Lower lobe of right lung (tissue), 2 donors: ENCODE results near the gene AGAP3. TPM values are rescaled to one million over a fixed set of nuclear protein-coding genes. Genes with fewer than 3 reads are reported as not detected.

Experiments used
- ATAC-seq, 2 donors: fragments of 200-7000 bp; cut with Tn5 transposase; one replicate each; pipeline ENCODE4 v1.9.1; 2020 to 2022; ENCODE audit warnings: mild to moderate bottlenecking in 2 of 2, moderate library complexity in 2 of 2
- DNase-seq: peaks from one replicate; pipeline ENCODE4 v3.0.0-alpha.2; 2020
- H3K27ac ChIP-seq: fragments of 200-600 bp; one replicate; pipeline ENCODE4 v1.8.0; 2022
- H3K27me3 ChIP-seq: fragments of 200-600 bp; one replicate; pipeline ENCODE4 v1.8.0; 2022; ENCODE audit warnings: low read depth
- H3K36me3 ChIP-seq: fragments of 200-600 bp; one replicate; pipeline ENCODE4 v1.8.0; 2022; ENCODE audit warnings: mild to moderate bottlenecking
- H3K4me1 ChIP-seq: fragments of 200-600 bp; one replicate; pipeline ENCODE4 v1.8.0; 2022
- H3K4me3 ChIP-seq: fragments of 200-600 bp; one replicate; pipeline ENCODE4 v1.8.0; 2022; ENCODE audit warnings: mild to moderate bottlenecking
- H3K9me3 ChIP-seq: fragments of 200-600 bp; one replicate; pipeline ENCODE4 v1.8.0; 2022
- intact Hi-C: fragments of 100-400 bp; cut with DNase I; formaldehyde crosslinking; loops from one replicate; pipeline ENCODE4 v1.11.0; 2022
- total RNA-seq: library from RNA; stranded (reverse); fragmentation: NEBNext Ultra II Directional; extraction: Animal tissue kit (Norgen Biotek cat#: 25700); gene quantifications from one replicate; pipeline ENCODE4 v1.2.1, GENCODE V29; 2021
- TF ChIP-seq, protein P1 (sequence below): fragments of 200-600 bp; IDR thresholded peaks from one replicate; pipeline ENCODE4 v1.8.0; 2022; ENCODE audit warnings: antibody characterized with exemption, mild to moderate bottlenecking
- donor health status: DM: no; HTN: yes; CAD: no; lungs with severe emphysema.

The AGAP3 gene
- total RNA-seq, 1 donor from 2014 or later: 157 TPM

DNA sequence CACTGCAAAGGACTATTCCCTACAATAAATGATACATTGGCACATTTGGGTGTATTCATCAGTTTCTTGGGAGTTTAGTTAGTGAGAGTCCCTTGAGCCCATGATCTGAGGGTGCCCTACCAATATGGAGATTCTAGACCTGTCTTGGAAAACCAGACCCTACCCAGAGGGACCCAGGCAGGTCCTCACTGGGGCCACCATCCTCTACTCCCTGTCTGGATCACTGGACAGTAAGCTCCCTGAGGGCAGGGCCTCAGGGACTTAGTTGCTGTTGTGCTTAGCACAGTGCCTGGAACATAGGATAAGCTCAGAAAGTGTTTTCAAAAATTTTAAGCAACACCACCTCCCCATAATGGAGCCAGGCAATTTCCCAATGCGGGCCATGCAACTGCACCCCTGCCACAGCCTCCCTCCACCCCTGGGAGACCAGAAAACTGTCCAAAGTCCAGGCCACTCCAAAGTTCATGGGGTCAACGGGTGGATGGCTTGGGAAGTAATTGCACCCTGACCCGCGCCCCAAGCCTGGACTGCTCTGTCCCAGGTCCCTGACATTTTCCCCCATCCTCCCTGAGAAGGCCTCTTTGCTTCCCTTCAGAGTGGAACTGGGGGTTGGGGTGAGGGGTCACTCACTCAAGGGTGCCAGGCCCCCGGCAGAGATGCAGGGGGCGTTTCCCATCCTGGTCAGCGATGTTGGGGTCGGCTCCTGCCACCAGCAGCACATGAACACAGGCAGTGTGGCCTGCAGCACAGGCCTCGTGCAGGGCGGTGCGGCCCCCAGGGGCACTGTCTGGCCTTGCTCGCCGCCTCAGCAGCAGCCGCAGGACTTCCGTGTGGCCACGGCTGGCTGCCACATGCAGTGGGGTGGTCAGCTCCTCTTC is 99.7 kb downstream of the AGAP3 start:
- DNase-seq (no peak), ATAC-seq (peak in 1 of 2 donors; percentile 14)
- intact Hi-C loops: no loop called here
- Histone ChIP-seq H3K27ac (no peak overlapping the region), H3K4me3 (no peak overlapping the region), H3K4me1 (no peaks in the 10 kb centered on the region), H3K36me3 (no peaks in the 10 kb centered on the region), H3K27me3 (peaks cover 4% of the 10 kb centered on the region), H3K9me3 (no peaks in the 10 kb centered on the region)
- TF ChIP-seq, protein P1, sequence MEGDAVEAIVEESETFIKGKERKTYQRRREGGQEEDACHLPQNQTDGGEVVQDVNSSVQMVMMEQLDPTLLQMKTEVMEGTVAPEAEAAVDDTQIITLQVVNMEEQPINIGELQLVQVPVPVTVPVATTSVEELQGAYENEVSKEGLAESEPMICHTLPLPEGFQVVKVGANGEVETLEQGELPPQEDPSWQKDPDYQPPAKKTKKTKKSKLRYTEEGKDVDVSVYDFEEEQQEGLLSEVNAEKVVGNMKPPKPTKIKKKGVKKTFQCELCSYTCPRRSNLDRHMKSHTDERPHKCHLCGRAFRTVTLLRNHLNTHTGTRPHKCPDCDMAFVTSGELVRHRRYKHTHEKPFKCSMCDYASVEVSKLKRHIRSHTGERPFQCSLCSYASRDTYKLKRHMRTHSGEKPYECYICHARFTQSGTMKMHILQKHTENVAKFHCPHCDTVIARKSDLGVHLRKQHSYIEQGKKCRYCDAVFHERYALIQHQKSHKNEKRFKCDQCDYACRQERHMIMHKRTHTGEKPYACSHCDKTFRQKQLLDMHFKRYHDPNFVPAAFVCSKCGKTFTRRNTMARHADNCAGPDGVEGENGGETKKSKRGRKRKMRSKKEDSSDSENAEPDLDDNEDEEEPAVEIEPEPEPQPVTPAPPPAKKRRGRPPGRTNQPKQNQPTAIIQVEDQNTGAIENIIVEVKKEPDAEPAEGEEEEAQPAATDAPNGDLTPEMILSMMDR: no peak

DNA sequence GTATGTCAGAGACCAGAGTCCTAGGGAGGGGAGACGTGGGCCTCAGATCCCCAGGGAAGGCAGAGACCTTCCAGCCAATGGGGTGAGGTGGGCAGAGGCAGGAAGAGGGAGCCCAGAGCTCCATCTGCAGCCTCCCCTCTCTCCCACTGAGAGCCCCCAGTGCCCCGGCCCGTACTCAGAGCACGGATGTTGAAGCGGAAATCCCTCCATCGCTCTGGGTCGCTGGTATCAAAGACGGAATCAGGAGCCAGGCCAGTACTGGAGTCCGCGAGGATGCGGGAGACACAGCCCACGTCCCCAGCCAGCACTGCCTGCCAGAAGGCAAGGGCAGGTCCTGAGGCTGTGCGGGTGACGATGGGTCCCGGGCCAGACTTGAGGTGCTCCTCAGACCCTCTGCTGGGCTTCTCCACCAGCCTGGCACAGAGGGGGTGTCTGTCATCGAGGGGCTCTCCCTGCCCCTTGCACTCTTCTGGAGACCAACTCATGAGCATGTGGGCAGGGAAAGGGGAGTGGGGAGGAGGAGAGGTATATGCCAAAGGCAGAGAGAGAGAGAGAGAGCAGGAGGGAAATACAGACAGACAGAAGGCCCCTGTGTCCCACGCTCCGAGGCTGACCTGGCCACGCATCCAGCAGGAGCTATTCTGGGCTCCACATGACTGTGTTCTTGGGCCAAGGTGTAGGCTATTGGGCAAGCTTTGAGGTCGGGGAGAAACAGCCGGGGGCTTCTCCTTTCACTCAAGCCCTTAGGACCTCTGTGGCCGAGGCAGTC is 100.5 kb downstream of the AGAP3 start, which contains the start of gene ASB10:
Gene ASB10, minus strand, starts transcription at position 611 of the 769 bp plus-strand sequence. Its CDS starts 120 bp downstream, at position 491.
- ATAC-seq (no peak), DNase-seq (no peak)
- TF ChIP-seq, protein P1: no peak
- Histone ChIP-seq H3K9me3 (no peaks in the 10 kb centered on the region), H3K27ac (no peak within 1 kb of the TSS), H3K4me1 (no peaks in the 10 kb centered on the region), H3K4me3 (no peak within 1 kb of the TSS), H3K36me3 (no peaks in the 10 kb centered on the region), H3K27me3 (no peaks in the 10 kb centered on the region)
- intact Hi-C loops: no loop called here

DNA sequence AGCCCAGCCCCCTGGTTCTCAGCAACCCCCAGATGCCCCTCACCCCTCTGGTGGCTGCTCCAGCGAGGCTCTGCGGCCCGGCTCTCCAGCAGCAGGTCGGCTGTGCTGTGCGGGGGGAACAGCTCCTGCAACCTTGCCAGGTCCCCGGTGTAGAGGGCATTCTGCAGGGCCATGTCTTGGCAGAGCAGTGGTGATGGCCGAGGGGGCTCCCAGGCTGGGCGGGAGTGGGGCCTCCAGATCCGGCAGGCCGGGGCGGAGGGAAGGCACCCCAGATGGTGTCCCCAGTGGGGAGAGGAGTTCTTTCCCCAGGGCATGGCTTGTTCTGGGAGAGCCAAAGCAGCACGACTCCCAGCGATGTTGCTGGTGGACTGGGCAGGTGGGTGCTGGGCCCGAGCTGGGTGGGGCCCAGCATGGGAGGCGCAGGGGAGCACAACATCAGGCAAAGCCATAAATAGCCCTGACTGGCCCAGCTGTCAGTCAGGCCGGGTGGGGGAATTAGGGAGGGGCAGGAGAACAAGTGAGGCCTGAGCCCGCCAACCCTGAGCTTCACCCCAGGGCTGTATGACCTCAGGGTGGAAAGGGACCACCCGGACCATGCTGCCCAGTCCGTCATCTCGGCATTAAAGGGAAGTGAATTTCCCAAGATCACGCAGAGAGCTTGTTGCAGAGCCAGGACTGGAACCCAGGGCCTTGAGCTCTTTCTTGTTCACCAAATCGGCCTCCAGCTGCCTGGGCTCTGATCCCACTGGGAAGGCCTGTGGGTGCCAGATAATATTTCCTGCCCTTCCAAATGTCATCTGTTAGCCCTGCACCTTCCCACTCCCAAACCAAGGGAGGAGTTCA is 101.4 kb downstream of the AGAP3 start:
- DNase-seq (no peak), ATAC-seq (peak in 1 of 2 donors; percentile 23)
- H3K4me1 ChIP-seq: no peaks in the 10 kb centered on the region
- TF ChIP-seq, protein P1: no peak
- no peaks in the 10 kb centered on the region for H3K9me3 ChIP-seq
- intact Hi-C loops: no loop called here
- no peaks in the 10 kb centered on the region for H3K36me3 ChIP-seq
- peaks cover 4% of the 10 kb centered on the region for H3K27me3 ChIP-seq
- no peak overlapping the region for H3K27ac ChIP-seq
- no peak overlapping the region for H3K4me3 ChIP-seq

DNA sequence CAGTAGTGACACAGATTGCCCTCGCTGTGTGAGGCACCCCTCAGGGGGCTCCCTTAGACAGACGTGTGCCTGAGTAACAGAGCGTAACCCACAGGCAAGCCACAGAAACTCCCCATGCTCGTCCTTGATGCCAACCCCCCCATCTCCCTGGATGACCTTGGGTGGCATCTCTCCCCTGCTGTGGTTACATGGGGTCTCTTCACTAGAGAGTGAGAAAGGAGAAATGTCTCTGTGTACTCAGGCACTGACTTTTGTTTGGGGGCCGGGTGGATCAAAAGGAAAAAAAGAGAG is 101.9 kb downstream of the AGAP3 start:
- Histone ChIP-seq H3K36me3 (no peaks in the 10 kb centered on the region), H3K4me3 (no peak overlapping the region), H3K27me3 (peaks cover 5% of the 10 kb centered on the region), H3K27ac (no peak overlapping the region), H3K9me3 (no peaks in the 10 kb centered on the region), H3K4me1 (no peaks in the 10 kb centered on the region)
- DNase-seq (no peak), ATAC-seq (no peak)
- TF ChIP-seq, protein P1: no peak
- intact Hi-C loops: no loop called here

DNA sequence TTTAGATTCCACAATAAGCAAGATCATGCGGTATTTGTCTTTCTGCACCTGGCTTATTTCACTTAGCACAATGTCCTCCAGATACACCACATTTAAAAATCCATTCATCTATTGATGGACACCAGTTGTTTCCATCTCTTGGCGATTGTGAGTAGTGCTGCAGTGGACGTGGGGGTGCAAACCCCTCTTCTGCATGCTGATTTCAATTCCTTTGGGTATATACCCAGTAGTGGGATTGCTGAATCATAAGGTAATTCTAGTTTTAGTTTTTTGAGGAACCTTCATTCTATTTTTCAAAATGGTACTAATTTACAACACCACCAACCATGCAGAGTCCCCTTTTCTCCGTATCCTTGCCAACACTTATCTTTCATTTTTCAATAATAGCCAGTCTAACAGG is 102.8 kb downstream of the AGAP3 start:
- no peak overlapping the region for H3K27ac ChIP-seq
- no peak overlapping the region for H3K4me3 ChIP-seq
- H3K36me3 ChIP-seq: no peaks in the 10 kb centered on the region
- H3K9me3 ChIP-seq: no peaks in the 10 kb centered on the region
- ATAC-seq (no peak), DNase-seq (no peak)
- intact Hi-C loops: no loop called here
- TF ChIP-seq, protein P1: no peak
- H3K4me1 ChIP-seq: no peaks in the 10 kb centered on the region
- peaks cover 5% of the 10 kb centered on the region for H3K27me3 ChIP-seq
